Bronchial epithelial cell (primary cell): ENCODE data around the gene ERAS. TPM values are rescaled to one million over a fixed set of nuclear protein-coding genes. Genes with fewer than 3 reads are reported as not detected.

ENCODE experiments used
- DNase-seq: peaks from one replicate; pipeline ENCODE4 v3.0.0-alpha.2; 2010; ENCODE audit warnings: low read depth
- FAIRE-seq: peaks from 2 replicates; lab custom pipeline; 2011; peaks lifted over from hg19 to GRCh38; lab: Jason Lieb, UNC
- H3K27me3 ChIP-seq: 2 replicates; pipeline ENCODE4 v1.5.1; 2011; ENCODE audit warnings: low read length; ENCODE audit not compliant: control insufficient read depth, insufficient read depth
- H3K36me3 ChIP-seq: 2 replicates; pipeline ENCODE4 v1.5.1; 2011; ENCODE audit warnings: low read length; ENCODE audit not compliant: control insufficient read depth, insufficient read depth
- H3K4me3 ChIP-seq: 2 replicates; pipeline ENCODE4 v1.5.1; 2011; ENCODE audit warnings: mild to moderate bottlenecking, low read depth, low read length, control low read depth
- CTCF ChIP-seq: IDR thresholded peaks from 2 replicates; pipeline ENCODE4 v1.5.1; 2011; ENCODE audit warnings: mild to moderate bottlenecking, moderate library complexity, low read length, control low read depth, inconsistent platforms; ENCODE audit not compliant: insufficient read depth, severe bottlenecking
- total RNA-seq: library from RNA; depleted of rRNA; stranded (reverse); fragments of >200 nt; gene quantifications from 2 replicates; pipeline ENCODE4 v1.2.1, GENCODE V29; 2014

The ERAS gene
- total RNA-seq, 1 donor from 2014 or later: not detected

DNA sequence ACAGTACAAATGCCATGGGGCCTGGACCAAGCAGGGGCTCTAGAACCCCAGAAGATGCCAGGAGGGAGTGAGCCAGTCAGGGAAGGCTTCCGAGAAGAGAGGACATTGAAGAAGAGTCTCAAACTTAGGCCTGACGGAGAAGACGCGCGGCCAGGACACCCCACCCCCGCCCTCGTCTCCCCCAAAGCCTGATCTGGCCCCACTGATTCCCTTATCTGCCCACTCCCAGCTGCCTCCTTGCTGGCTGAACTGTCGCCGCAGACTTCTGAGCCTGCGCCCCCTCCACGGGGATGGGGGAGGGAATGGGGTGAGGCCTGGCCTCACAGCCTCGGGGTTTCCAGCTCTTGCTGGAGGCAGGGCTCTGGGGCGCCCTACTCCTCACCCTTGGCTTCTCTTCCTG, 43.5 kb upstream of the ERAS start:
- Histone ChIP-seq H3K36me3 (no peaks in the 10 kb centered on the region), H3K4me3 (no peak overlapping the region), H3K27me3 (no peaks in the 10 kb centered on the region)
- no peak for DNase-seq
- FAIRE-seq: no peak
- TF ChIP-seq CTCF: no peak

DNA sequence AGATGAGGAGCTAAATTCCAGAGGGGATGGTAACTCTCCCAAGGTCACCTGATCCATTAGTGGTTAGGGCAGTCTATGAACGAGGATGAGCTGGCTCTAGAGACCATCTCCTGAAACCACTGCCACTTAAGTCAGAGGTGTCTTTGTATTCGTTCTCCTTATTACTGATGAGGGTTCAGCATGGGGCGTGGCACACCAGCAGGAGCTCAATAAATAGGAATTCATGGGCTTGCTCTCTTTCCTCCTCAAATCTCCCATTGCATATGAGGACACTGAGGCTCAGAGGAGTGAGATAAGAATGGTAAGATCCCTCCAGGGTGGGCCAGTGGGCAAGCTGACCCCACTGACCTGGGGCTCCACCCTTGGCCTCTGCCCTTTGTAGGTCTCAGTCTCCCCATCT, 41.6 kb upstream of the ERAS start:
- Histone ChIP-seq H3K36me3 (no peaks in the 10 kb centered on the region), H3K27me3 (no peaks in the 10 kb centered on the region), H3K4me3 (no peak overlapping the region)
- FAIRE-seq: no peak
- no peak for DNase-seq
- TF ChIP-seq CTCF: no peak

DNA sequence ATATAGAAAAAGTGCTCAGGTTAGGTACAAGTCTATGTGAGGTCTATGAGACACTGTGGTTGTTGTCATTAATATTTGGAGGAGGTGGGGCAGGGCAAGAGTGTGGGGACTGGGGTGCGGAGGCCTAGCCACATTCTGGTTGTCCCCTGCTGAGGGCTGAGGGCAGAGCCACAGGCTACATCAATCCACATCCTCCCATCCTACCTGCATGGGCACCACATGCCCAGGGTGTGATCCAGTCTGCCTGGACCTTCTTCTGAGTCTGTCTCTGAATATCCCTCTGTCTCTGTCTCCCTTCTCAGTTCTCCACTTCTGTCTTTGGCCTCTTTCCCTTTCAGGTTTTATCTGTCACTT, 41.1 kb upstream of the ERAS start:
- H3K4me3 ChIP-seq: no peak overlapping the region
- no peaks in the 10 kb centered on the region for H3K27me3 ChIP-seq
- DNase-seq: no peak
- H3K36me3 ChIP-seq: no peaks in the 10 kb centered on the region
- FAIRE-seq: no peak
- no peak for TF ChIP-seq CTCF

DNA sequence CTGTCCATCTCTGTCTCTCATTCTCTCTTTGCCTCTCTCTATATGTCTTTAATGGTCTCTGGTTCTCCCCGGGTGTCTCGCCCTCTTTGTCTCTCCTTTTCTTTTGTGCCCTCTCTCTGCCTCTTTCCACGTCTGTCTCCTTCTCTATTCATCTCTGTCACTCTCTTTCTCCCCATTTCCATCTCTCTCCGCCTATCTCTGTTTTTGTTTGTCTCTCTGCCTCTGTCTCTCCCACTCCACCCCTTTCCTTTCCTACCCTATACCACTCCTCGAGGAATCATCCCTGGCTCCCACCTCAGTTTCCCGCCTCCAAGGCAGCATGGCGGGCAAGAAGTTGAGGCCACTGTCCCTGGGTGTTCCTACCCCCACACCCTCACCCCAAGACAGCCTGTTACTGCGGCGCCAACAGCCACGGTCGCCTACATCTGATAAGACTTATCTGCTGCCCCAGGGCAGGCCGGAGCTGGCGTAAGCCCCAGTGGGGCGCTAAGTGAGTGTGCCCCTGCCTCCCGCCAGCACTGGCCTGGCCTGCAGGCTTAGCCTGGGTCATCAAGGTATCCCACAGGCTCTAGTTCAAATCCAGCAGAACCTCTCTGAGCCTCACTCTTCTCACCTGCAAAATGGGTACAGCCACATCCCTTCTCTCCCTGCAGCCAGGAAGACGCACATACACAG, 40.6 kb upstream of the ERAS start:
- no peak for FAIRE-seq
- Histone ChIP-seq H3K27me3 (no peaks in the 10 kb centered on the region), H3K36me3 (no peaks in the 10 kb centered on the region), H3K4me3 (no peak overlapping the region)
- no peak for TF ChIP-seq CTCF
- DNase-seq: no peak

DNA sequence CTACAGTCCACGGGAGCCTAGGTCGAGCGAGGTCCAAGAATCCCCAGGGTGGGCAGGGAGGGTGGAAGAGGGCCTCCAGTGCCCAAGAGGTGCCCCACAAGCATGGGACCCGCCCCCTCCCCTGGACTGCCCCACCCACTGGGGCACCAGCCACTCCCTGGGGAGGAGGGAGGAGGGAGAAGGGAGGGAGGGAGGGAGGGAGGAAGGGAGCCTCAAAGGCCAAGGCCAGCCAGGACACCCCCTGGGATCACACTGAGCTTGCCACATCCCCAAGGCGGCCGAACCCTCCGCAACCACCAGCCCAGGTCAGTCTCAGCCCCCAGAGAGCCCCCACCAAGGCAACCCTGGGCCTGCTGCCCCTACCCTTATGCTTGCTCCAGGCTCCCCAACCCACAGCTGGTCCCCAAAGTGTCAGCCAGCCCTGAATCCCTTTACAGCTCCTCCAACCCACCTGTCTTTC, 39.9 kb upstream of the ERAS start, which contains the start of gene GATA1:
TSS of gene GATA1 (plus strand) at position 250 of the 460 bp plus-strand sequence. CDS start 4,520 bp downstream, outside the sequence.
- no peak for FAIRE-seq
- H3K27me3 ChIP-seq: no peaks in the 10 kb centered on the region
- H3K4me3 ChIP-seq: no peak within 1 kb of the TSS
- DNase-seq: no peak
- H3K36me3 ChIP-seq: no peaks in the 10 kb centered on the region
- no peak for TF ChIP-seq CTCF
